SK-N-SH treated with all-trans-retinoic acid at 6 μM for 48 hours (cell line): ENCODE measurements around the gene TMEM141.
"Not testable (repeated sequence)": the region's sequence is repeated elsewhere in the genome, so short reads cannot be mapped to it uniquely, and the experiment has no call there.

Source experiments
- ATAC-seq: fragments of 200-7000 bp; cut with Tn5 transposase; 3 replicates; pipeline ENCODE4 v1.9.1; 2020; ENCODE audit warnings: mild to moderate bottlenecking, moderate library complexity
- ARNTL ChIP-seq: fragments of 450-650 bp; formaldehyde crosslinking; IDR thresholded peaks from 2 replicates; pipeline ENCODE4 v1.5.0; 2020; ENCODE audit warnings: low read depth, mild to moderate bottlenecking, moderate library complexity, borderline replicate concordance
- BACH2 ChIP-seq: fragments of 250-450 bp; sonication (Bioruptor Pico); IDR thresholded peaks from 2 replicates; pipeline ENCODE4 v1.9.0; 2021; ENCODE audit warnings: mild to moderate bottlenecking, borderline replicate concordance
- GLIS3 ChIP-seq: fragments of 250-450 bp; sonication (Bioruptor Pico); IDR thresholded peaks from 2 replicates; pipeline ENCODE4 v1.5.0; 2020; ENCODE audit warnings: mild to moderate bottlenecking, moderate library complexity
- OSR1 ChIP-seq: fragments of 250-450 bp; sonication (Bioruptor Pico); IDR thresholded peaks from 2 replicates; pipeline ENCODE4 v1.8.0; 2022; ENCODE audit warnings: moderate library complexity, mild to moderate bottlenecking, inconsistent platforms
- RARB ChIP-seq: fragments of 250-450 bp; sonication (Bioruptor Pico); IDR thresholded peaks from 2 replicates; pipeline ENCODE4 v1.8.0; 2021; ENCODE audit warnings: mild to moderate bottlenecking, moderate library complexity
- SNAI2 ChIP-seq: fragments of 250-450 bp; sonication (Bioruptor Pico); IDR thresholded peaks from 2 replicates; pipeline ENCODE4 v1.5.0; 2020; ENCODE audit warnings: mild to moderate bottlenecking, moderate library complexity
- TCF4 ChIP-seq: fragments of 250-450 bp; sonication (Bioruptor Pico); IDR thresholded peaks from 2 replicates; pipeline ENCODE4 v1.8.0; 2021; ENCODE audit warnings: mild to moderate bottlenecking, moderate library complexity, borderline replicate concordance
- ZFP3 ChIP-seq: fragments of 250-450 bp; sonication (Bioruptor Pico); IDR thresholded peaks from 2 replicates; pipeline ENCODE4 v1.5.0; 2020; ENCODE audit warnings: mild to moderate bottlenecking, moderate library complexity
- ZFP30 ChIP-seq: fragments of 450-650 bp; formaldehyde crosslinking; IDR thresholded peaks from 2 replicates; pipeline ENCODE4 v1.5.0; 2022; ENCODE audit warnings: mild to moderate bottlenecking, moderate library complexity
- ZNF565 ChIP-seq: fragments of 450-650 bp; formaldehyde crosslinking; conservative IDR thresholded peaks from 2 replicates; pipeline ENCODE4 v1.5.0; 2020; ENCODE audit warnings: low read depth, mild to moderate bottlenecking, moderate library complexity
- ZNF70 ChIP-seq: fragments of 450-650 bp; formaldehyde crosslinking; IDR thresholded peaks from 2 replicates; pipeline ENCODE4 v1.5.0; 2020; ENCODE audit warnings: mild to moderate bottlenecking, moderate library complexity
- ZNF8 ChIP-seq: fragments of 450-650 bp; formaldehyde crosslinking; IDR thresholded peaks from 2 replicates; pipeline ENCODE4 v1.5.0; 2020; ENCODE audit warnings: mild to moderate bottlenecking, moderate library complexity
- TF ChIP-seq, protein P1 (sequence below): fragments of 250-450 bp; sonication (Bioruptor Pico); IDR thresholded peaks from 2 replicates; pipeline ENCODE4 v1.5.1; 2021; ENCODE audit warnings: mild to moderate bottlenecking, moderate library complexity
- TF ChIP-seq, protein P2 (sequence below): fragments of 250-450 bp; sonication (Bioruptor Pico); IDR thresholded peaks from 2 replicates; pipeline ENCODE4 v1.5.1; 2020; ENCODE audit warnings: low read depth, mild to moderate bottlenecking, moderate library complexity
- TF ChIP-seq, protein P3 (sequence below): fragments of 250-450 bp; sonication (Bioruptor Pico); IDR thresholded peaks from 2 replicates; pipeline ENCODE4 v1.8.0; 2020; ENCODE audit warnings: mild to moderate bottlenecking, moderate library complexity, borderline replicate concordance
- TF ChIP-seq, protein P4 (sequence below): fragments of 250-450 bp; sonication (Bioruptor Pico); IDR thresholded peaks from 2 replicates; pipeline ENCODE4 v1.5.0; 2020; ENCODE audit warnings: mild to moderate bottlenecking, moderate library complexity
- TF ChIP-seq, protein P5 (sequence below): fragments of 250-450 bp; sonication (Bioruptor Pico); IDR thresholded peaks from 2 replicates; pipeline ENCODE4 v1.8.0; 2021; ENCODE audit warnings: low read depth, mild to moderate bottlenecking, moderate library complexity, borderline replicate concordance

TMEM141 gene

DNA sequence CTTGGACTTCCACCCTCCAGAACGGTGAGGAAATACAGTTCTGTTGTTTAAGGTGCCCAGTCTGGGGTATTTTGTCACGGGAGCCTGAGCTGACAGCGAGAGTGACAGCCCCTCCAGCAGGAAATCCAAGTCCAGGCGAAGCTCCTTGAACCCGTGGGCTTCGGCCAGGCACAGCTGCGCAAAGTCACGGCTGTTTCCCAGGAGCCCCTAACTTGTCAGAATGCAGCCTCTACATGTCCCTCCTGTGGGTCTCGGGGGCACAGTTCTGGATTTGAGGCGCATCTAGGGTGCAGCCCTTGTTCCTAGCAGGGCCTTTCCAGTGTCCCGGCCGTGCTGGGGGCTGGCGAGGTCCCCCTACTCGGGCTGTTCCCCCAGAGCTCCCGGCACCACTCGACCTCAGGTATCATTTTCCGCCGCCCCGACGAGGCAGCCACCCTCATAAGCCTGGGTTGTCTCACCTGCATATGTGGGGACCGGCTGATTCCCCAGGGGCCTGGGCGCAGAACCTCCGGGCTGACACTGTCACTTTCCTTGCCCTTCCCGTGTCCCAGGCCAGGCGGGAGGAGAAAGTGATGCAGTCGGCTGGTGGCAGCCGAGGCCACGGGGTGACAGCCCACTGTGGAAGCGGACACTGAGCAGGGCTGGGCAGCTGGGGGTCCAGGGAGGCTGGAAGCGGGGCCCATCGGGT is 37.6 kb upstream of the TMEM141 start:
- ATAC-seq: no peak
- TF ChIP-seq ZFP3: no peak
- TF ChIP-seq, protein P1, sequence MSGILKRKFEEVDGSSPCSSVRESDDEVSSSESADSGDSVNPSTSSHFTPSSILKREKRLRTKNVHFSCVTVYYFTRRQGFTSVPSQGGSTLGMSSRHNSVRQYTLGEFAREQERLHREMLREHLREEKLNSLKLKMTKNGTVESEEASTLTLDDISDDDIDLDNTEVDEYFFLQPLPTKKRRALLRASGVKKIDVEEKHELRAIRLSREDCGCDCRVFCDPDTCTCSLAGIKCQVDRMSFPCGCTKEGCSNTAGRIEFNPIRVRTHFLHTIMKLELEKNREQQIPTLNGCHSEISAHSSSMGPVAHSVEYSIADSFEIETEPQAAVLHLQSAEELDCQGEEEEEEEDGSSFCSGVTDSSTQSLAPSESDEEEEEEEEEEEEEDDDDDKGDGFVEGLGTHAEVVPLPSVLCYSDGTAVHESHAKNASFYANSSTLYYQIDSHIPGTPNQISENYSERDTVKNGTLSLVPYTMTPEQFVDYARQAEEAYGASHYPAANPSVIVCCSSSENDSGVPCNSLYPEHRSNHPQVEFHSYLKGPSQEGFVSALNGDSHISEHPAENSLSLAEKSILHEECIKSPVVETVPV: no peak
- no peak for TF ChIP-seq ZFP30
- TF ChIP-seq SNAI2 (CRISPR knock-in tag): no peak
- TF ChIP-seq ZNF8: no peak
- TF ChIP-seq, protein P2, sequence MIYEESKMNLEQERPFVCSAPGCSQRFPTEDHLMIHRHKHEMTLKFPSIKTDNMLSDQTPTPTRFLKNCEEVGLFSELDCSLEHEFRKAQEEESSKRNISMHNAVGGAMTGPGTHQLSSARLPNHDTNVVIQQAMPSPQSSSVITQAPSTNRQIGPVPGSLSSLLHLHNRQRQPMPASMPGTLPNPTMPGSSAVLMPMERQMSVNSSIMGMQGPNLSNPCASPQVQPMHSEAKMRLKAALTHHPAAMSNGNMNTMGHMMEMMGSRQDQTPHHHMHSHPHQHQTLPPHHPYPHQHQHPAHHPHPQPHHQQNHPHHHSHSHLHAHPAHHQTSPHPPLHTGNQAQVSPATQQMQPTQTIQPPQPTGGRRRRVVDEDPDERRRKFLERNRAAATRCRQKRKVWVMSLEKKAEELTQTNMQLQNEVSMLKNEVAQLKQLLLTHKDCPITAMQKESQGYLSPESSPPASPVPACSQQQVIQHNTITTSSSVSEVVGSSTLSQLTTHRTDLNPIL: no peak
- no peak for TF ChIP-seq OSR1
- TF ChIP-seq ZNF70: no peak
- TF ChIP-seq, protein P3, sequence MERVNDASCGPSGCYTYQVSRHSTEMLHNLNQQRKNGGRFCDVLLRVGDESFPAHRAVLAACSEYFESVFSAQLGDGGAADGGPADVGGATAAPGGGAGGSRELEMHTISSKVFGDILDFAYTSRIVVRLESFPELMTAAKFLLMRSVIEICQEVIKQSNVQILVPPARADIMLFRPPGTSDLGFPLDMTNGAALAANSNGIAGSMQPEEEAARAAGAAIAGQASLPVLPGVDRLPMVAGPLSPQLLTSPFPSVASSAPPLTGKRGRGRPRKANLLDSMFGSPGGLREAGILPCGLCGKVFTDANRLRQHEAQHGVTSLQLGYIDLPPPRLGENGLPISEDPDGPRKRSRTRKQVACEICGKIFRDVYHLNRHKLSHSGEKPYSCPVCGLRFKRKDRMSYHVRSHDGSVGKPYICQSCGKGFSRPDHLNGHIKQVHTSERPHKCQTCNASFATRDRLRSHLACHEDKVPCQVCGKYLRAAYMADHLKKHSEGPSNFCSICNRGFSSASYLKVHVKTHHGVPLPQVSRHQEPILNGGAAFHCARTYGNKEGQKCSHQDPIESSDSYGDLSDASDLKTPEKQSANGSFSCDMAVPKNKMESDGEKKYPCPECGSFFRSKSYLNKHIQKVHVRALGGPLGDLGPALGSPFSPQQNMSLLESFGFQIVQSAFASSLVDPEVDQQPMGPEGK (CRISPR knock-in tag): no peak

DNA sequence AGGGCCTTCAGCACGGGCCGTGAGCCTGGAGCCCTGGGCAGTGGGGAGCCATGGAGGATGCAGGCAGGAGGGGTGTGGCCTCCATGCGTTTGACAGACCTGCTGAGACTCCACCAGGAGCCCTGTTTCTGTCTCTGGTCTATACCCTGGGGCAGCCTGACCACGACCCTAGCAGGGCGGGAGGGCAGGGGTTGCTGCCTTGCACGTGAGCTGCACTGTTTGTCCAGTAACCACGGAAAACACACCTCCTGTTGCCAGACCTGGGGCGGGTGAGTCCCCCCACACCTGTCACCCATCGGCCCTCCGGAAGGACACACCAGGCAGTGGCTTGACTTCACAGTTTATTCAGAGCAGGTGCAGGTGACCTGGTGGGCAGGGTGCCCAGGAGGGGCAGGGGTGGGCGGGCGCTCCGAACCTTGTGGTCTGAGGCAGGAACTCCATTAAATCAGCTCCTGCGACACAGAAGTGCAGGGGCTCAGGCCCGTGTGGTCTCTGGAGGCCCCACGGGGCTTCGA is 37.0 kb upstream of the TMEM141 start:
- TF ChIP-seq BACH2 (CRISPR knock-in tag): no peak
- no peak for TF ChIP-seq TCF4 (CRISPR knock-in tag)
- TF ChIP-seq RARB: no peak
- no peak for TF ChIP-seq ZNF565 (CRISPR knock-in tag)
- no peak for TF ChIP-seq ZFP30
- TF ChIP-seq, protein P4, sequence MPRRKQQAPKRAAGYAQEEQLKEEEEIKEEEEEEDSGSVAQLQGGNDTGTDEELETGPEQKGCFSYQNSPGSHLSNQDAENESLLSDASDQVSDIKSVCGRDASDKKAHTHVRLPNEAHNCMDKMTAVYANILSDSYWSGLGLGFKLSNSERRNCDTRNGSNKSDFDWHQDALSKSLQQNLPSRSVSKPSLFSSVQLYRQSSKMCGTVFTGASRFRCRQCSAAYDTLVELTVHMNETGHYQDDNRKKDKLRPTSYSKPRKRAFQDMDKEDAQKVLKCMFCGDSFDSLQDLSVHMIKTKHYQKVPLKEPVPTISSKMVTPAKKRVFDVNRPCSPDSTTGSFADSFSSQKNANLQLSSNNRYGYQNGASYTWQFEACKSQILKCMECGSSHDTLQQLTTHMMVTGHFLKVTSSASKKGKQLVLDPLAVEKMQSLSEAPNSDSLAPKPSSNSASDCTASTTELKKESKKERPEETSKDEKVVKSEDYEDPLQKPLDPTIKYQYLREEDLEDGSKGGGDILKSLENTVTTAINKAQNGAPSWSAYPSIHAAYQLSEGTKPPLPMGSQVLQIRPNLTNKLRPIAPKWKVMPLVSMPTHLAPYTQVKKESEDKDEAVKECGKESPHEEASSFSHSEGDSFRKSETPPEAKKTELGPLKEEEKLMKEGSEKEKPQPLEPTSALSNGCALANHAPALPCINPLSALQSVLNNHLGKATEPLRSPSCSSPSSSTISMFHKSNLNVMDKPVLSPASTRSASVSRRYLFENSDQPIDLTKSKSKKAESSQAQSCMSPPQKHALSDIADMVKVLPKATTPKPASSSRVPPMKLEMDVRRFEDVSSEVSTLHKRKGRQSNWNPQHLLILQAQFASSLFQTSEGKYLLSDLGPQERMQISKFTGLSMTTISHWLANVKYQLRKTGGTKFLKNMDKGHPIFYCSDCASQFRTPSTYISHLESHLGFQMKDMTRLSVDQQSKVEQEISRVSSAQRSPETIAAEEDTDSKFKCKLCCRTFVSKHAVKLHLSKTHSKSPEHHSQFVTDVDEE (CRISPR knock-in tag): no peak
- no peak for TF ChIP-seq GLIS3 (CRISPR knock-in tag)
- TF ChIP-seq, all 23 proteins: peak for 0

DNA sequence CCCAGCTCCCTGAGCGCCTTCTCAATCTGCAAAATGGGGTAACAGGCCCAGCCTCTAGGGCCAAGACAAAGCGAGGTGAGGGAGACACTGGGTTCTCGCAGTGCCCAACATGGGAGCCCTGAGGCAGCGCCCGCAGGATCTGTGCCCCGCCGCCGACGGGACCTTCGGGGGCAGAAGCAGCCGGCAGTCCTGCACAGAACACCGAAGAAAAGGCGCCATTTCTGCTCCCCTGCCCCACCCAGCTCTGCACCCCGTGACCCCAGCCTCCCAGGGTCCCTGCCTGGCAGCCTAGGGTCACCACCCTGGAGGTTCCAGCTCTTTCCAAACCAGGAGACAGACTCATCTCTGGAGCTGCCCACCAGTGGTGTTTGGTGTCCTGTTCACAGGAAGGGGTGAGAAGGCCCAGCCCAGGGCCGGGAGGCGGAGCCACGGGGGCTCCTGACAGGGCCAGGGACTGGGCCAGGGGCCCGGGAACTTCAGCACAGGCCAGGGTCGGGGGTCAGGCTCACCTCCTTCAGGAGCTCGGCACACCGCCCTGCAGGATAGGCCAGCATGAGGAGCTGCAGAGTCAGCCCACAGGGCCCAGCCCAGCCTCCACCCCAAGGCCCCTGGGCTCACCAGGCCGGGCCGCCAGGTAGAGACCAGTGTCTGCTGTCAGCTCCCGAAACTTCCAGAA is 36.4 kb upstream of the TMEM141 start:
- ATAC-seq: no peak
- no peak for TF ChIP-seq ZNF70
- TF ChIP-seq, protein P1: no peak
- no peak for TF ChIP-seq TCF4 (CRISPR knock-in tag)
- TF ChIP-seq, protein P5, sequence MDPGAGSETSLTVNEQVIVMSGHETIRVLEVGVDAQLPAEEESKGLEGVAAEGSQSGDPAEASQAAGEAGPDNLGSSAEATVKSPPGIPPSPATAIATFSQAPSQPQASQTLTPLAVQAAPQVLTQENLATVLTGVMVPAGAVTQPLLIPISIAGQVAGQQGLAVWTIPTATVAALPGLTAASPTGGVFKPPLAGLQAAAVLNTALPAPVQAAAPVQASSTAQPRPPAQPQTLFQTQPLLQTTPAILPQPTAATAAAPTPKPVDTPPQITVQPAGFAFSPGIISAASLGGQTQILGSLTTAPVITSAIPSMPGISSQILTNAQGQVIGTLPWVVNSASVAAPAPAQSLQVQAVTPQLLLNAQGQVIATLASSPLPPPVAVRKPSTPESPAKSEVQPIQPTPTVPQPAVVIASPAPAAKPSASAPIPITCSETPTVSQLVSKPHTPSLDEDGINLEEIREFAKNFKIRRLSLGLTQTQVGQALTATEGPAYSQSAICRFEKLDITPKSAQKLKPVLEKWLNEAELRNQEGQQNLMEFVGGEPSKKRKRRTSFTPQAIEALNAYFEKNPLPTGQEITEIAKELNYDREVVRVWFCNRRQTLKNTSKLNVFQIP (CRISPR knock-in tag): no peak
- no peak for TF ChIP-seq BACH2 (CRISPR knock-in tag)
- no peak for TF ChIP-seq ARNTL
- TF ChIP-seq, protein P3 (CRISPR knock-in tag): no peak
- no peak for TF ChIP-seq ZFP3

More for the DNA sequence above, 37.0 kb upstream of the TMEM141 start:
- ATAC-seq: no peak

DNA sequence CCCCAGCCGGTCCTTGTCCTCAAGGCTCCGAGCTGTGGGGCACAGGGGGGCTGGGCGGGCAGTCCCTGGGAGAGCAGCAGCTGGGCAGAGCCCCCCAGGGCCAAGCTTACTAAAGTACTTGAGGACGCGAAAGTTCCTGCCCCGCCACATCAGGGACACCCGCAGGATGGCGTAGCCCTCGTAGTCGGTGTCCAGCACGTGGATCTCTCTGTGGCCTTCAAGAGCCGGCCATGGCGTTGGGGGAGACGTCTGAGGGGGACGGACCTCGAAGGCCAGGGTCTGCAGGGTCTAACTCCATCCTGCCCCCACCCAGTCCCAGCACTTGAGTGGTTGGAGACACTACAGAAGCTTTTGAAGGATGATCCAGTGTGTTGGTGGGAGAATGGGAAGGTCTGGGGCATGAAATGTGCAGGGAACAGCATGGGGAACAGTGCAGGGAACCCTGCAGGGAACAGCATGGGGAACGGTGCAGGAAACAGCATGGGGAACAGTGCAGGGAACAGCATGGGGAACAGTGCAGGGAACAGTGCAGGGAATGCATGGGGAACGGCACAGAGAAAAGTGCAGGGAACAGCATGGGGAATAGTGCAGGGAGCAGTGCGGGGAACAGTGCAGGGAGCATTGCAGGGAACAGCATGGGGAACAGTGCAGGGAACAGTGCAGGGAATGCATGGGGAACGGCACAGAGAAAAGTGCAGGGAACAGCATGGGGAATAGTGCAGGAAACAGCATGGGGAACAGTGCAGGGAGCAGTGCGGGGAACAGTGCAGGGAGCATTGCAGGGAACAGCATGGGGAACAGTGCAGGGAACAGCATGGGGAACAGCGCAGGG is 35.6 kb upstream of the TMEM141 start:
- ATAC-seq: not testable (repeated sequence)
